HEK293 (cell line): Measurements from ENCODE around the gene PDIA6.

Source experiments
- CTCF ChIA-PET: fragments of 350-600 bp; formaldehyde crosslinking; extraction: SDS; loops from one replicate; lab custom pipeline; 2021; ENCODE audit warnings: antibody characterized with exemption; lab: Yijun Ruan, JAX
- POLR2A ChIA-PET: fragments of 300-600 bp; formaldehyde crosslinking; extraction: SDS; loops from one replicate; lab custom pipeline; 2020; ENCODE audit warnings: antibody characterized with exemption, inconsistent platforms; lab: Yijun Ruan, JAX
- H3K27ac ChIP-seq: fragments of 200-500 bp; sonication (Bioruptor generic); 2 replicates; pipeline ENCODE4 v1.5.1; 2014; ENCODE audit warnings: low read depth, low read length, control low read depth, inconsistent platforms; ENCODE audit errors: extremely low read depth
- H3K36me3 ChIP-seq, 2 experiments: fragments of 200-500 bp in 1 of 2; sonication (Bioruptor generic) in 1 of 2; 1 replicate in 1 of 2; 2 replicates in 1 of 2; pipeline ENCODE4 v1.5.1; 2014 to 2017; ENCODE audit warnings: inconsistent platforms in 2 of 2, low read length in 2 of 2; ENCODE audit not compliant: control insufficient read depth in 2 of 2, insufficient read depth in 1 of 2
- H3K4me1 ChIP-seq: fragments of 200-500 bp; sonication (Bioruptor generic); 2 replicates; pipeline ENCODE4 v1.5.1; 2014; ENCODE audit warnings: mild to moderate bottlenecking, low read length, inconsistent platforms; ENCODE audit not compliant: control insufficient read depth, insufficient read depth
- H3K4me3 ChIP-seq: 2 replicates; pipeline ENCODE4 v1.5.1; 2011; ENCODE audit warnings: low read depth, mild to moderate bottlenecking, control low read depth, low read length, moderate library complexity
- H3K9me3 ChIP-seq: fragments of 200-500 bp; sonication (Bioruptor generic); 2 replicates; pipeline ENCODE4 v1.5.1; 2014; ENCODE audit warnings: low read depth, low read length, inconsistent platforms; ENCODE audit not compliant: control insufficient read depth, insufficient read depth
- BCL11A ChIP-seq: fragments of 450-650 bp; formaldehyde crosslinking; IDR thresholded peaks from 2 replicates; pipeline ENCODE4 v1.5.1; 2016; ENCODE audit warnings: low read depth, missing biosample characterization, missing genetic modification characterization
- INSM2 ChIP-seq: fragments of 450-650 bp; formaldehyde crosslinking; IDR thresholded peaks from 2 replicates; pipeline ENCODE4 v1.5.1; 2016; ENCODE audit warnings: missing biosample characterization, missing genetic modification characterization
- MYNN ChIP-seq: fragments of 450-650 bp; formaldehyde crosslinking; IDR thresholded peaks from 2 replicates; pipeline ENCODE4 v1.5.1; 2016; ENCODE audit warnings: missing biosample characterization, missing genetic modification characterization, borderline replicate concordance
- RBAK ChIP-seq: fragments of 450-650 bp; formaldehyde crosslinking; IDR thresholded peaks from 2 replicates; pipeline ENCODE4 v1.5.1; 2016; ENCODE audit warnings: missing biosample characterization, missing genetic modification characterization
- REST ChIP-seq: fragments of 450-650 bp; formaldehyde crosslinking; IDR thresholded peaks from 2 replicates; pipeline ENCODE4 v1.5.1; 2016; ENCODE audit warnings: missing biosample characterization, missing genetic modification characterization
- SP3 ChIP-seq: fragments of 450-650 bp; formaldehyde crosslinking; IDR thresholded peaks from 2 replicates; pipeline ENCODE4 v1.5.1; 2016; ENCODE audit warnings: missing biosample characterization, missing genetic modification characterization
- TSHZ1 ChIP-seq: fragments of 450-650 bp; formaldehyde crosslinking; IDR thresholded peaks from 2 replicates; pipeline ENCODE4 v1.5.1; 2016; ENCODE audit warnings: missing biosample characterization, missing genetic modification characterization, borderline replicate concordance
- ZBTB21 ChIP-seq: fragments of 450-650 bp; formaldehyde crosslinking; IDR thresholded peaks from 2 replicates; pipeline ENCODE4 v1.5.1; 2017; ENCODE audit warnings: missing biosample characterization, missing genetic modification characterization
- ZFP69B ChIP-seq: fragments of 450-650 bp; formaldehyde crosslinking; IDR thresholded peaks from 2 replicates; pipeline ENCODE4 v1.5.1; 2016; ENCODE audit warnings: missing biosample characterization, missing genetic modification characterization
- ZNF133 ChIP-seq: fragments of 450-650 bp; formaldehyde crosslinking; IDR thresholded peaks from 2 replicates; pipeline ENCODE4 v1.5.1; 2016; ENCODE audit warnings: missing biosample characterization, missing genetic modification characterization
- ZNF202 ChIP-seq: fragments of 450-650 bp; formaldehyde crosslinking; IDR thresholded peaks from 2 replicates; pipeline ENCODE4 v1.5.1; 2016; ENCODE audit warnings: missing biosample characterization, missing genetic modification characterization, borderline replicate concordance
- ZNF324 ChIP-seq: fragments of 450-650 bp; formaldehyde crosslinking; IDR thresholded peaks from 2 replicates; pipeline ENCODE4 v1.5.1; 2016; ENCODE audit warnings: missing biosample characterization, missing genetic modification characterization
- ZNF341 ChIP-seq: fragments of 450-650 bp; formaldehyde crosslinking; IDR thresholded peaks from 2 replicates; pipeline ENCODE4; 2016; ENCODE audit warnings: low read depth, missing biosample characterization, missing genetic modification characterization
- ZNF416 ChIP-seq: fragments of 450-650 bp; formaldehyde crosslinking; IDR thresholded peaks from 2 replicates; pipeline ENCODE4 v1.5.1; 2016; ENCODE audit warnings: missing biosample characterization, missing genetic modification characterization
- ZNF48 ChIP-seq: fragments of 450-650 bp; formaldehyde crosslinking; IDR thresholded peaks from 2 replicates; pipeline ENCODE4 v1.5.1; 2016; ENCODE audit warnings: missing biosample characterization, missing genetic modification characterization
- ZNF521 ChIP-seq: fragments of 450-650 bp; formaldehyde crosslinking; IDR thresholded peaks from 2 replicates; pipeline ENCODE4 v1.5.1; 2017; ENCODE audit warnings: missing biosample characterization, mild to moderate bottlenecking, missing genetic modification characterization
- ZNF596 ChIP-seq: fragments of 450-650 bp; IDR thresholded peaks from 2 replicates; pipeline ENCODE4 v1.5.0; 2018; ENCODE audit warnings: missing biosample characterization, mild to moderate bottlenecking, missing genetic modification characterization, moderate library complexity
- ZNF610 ChIP-seq: fragments of 450-650 bp; formaldehyde crosslinking; IDR thresholded peaks from 2 replicates; pipeline ENCODE4 v1.5.1; 2016; ENCODE audit warnings: missing biosample characterization, missing genetic modification characterization, borderline replicate concordance
- ZNF645 ChIP-seq: fragments of 450-650 bp; formaldehyde crosslinking; IDR thresholded peaks from 2 replicates; pipeline ENCODE4; 2016; ENCODE audit warnings: missing biosample characterization, missing genetic modification characterization
- ZNF791 ChIP-seq: fragments of 450-650 bp; formaldehyde crosslinking; IDR thresholded peaks from 2 replicates; pipeline ENCODE4 v1.5.1; 2016; ENCODE audit warnings: missing biosample characterization, missing genetic modification characterization
- ZNF792 ChIP-seq: fragments of 450-650 bp; formaldehyde crosslinking; IDR thresholded peaks from 2 replicates; pipeline ENCODE4 v1.5.1; 2016; ENCODE audit warnings: missing biosample characterization, missing genetic modification characterization
- ZSCAN30 ChIP-seq: fragments of 450-650 bp; IDR thresholded peaks from 2 replicates; pipeline ENCODE4 v1.5.1; 2018; ENCODE audit warnings: missing biosample characterization, mild to moderate bottlenecking, missing genetic modification characterization, moderate library complexity

PDIA6 gene

GRCh38 chr2:10860814-10861325, 48.3 kb upstream of the PDIA6 start (continued):
- TF ChIP-seq TSHZ1 (tag by site-specific recombination) = no peak
- no peak for TF ChIP-seq ZNF416
- TF ChIP-seq ZNF596 (tag by site-specific recombination) = no peak
- no peak for TF ChIP-seq ZNF521 (tag by site-specific recombination)
- TF ChIP-seq SP3 (tag by site-specific recombination) = no peak
- no peak for TF ChIP-seq ZNF324
- no peak for TF ChIP-seq ZNF791 (tag by site-specific recombination)
- no peak for TF ChIP-seq ZNF133 (tag by site-specific recombination)
- no peak for TF ChIP-seq ZBTB21 (tag by site-specific recombination)
- TF ChIP-seq BCL11A (tag by site-specific recombination) = no peak
- TF ChIP-seq ZNF202 (tag by site-specific recombination) = no peak

- H3K4me1 ChIP-seq = no peaks in the 10 kb centered on the region
- no peaks in the 10 kb centered on the region for H3K9me3 ChIP-seq
- POLR2A ChIA-PET = no interaction called here
- no peak overlapping the region for H3K27ac ChIP-seq
- TF ChIP-seq ZNF792 (tag by site-specific recombination) = no peak
- no peak for TF ChIP-seq ZNF645
- peak; percentile 42; the same call in 1 of the 2 replicates for TF ChIP-seq REST (tag by site-specific recombination)
- no peak for TF ChIP-seq ZNF48
- no peaks in the 10 kb centered on the region for H3K36me3 ChIP-seq
- H3K4me3 ChIP-seq = no peak overlapping the region
- CTCF ChIA-PET = interaction anchor here (0.6 to 1.3 kb wide), 2 partner anchors 25 to 264 kb away, joined by 3 read pairs; no protein-coding TSS in a partner anchor
These were observed 47.7 kb upstream of the PDIA6 start for GRCh38 chr2:10860081-10860813.

GRCh38 chr2:10859278-10859677, 46.7 kb upstream of the PDIA6 start:
- Histone ChIP-seq H3K27ac (no peak overlapping the region), H3K4me3 (no peak overlapping the region), H3K36me3 (no peaks in the 10 kb centered on the region), H3K9me3 (no peaks in the 10 kb centered on the region), H3K4me1 (no peaks in the 10 kb centered on the region)
- CTCF ChIA-PET = interaction anchor here (1.3 kb wide), 1 partner anchor 265 kb away, joined by 3 read pairs; no protein-coding TSS in a partner anchor
- POLR2A ChIA-PET = no interaction called here
- TF ChIP-seq MYNN (no peak), ZSCAN30 (tag by site-specific recombination) (no peak), ZFP69B (tag by site-specific recombination) (no peak), ZNF341 (no peak), ZNF610 (tag by site-specific recombination) (no peak), RBAK (no peak), INSM2 (tag by site-specific recombination) (no peak)
